ENCODE data around the gene VPS13A.
A peak's percentile ranks its signal among the peaks of the same experiment; 100 is the strongest.
"Not testable (repeated sequence)": the region's sequence is repeated elsewhere in the genome, so short reads cannot be mapped to it uniquely, and the experiment has no call there.

VPS13A gene

DNA sequence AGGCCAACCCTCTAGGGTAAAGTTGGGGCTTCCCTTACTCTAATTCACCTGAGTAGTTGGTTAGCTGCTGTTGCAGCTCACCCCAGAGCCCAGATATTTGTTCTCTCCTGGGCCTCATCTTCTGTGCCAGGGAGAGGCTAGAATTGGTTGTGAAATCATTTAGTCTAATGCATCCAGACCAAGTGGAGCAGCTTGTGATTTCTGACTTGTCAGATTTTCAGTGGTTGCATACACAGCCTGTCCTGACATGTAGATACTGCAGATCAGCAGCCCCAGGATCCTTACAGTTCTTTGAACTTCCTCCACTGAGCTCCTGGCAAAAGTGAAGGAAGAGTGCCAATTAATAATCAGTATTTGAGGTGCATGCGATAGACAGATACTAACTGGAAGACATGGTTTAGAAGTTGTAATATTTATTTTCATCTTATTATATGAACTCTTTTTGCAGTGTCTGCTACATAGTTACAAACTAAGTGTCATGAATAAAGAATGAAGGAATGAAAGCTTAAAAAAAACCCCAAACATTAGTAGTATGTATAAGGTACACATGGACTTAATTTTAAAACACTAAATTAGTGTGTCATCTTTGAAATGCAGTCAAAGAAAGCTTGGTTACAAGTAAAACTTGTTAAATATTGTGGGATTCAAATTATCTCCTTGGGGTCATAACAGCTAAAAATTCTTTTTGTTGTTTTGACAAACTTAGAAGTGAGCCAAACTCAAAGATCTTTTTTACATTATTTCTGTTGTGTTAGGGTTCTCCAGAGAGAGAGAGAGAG lies 128.5 kb downstream of the VPS13A start:
- no peak for FAIRE-seq

DNA sequence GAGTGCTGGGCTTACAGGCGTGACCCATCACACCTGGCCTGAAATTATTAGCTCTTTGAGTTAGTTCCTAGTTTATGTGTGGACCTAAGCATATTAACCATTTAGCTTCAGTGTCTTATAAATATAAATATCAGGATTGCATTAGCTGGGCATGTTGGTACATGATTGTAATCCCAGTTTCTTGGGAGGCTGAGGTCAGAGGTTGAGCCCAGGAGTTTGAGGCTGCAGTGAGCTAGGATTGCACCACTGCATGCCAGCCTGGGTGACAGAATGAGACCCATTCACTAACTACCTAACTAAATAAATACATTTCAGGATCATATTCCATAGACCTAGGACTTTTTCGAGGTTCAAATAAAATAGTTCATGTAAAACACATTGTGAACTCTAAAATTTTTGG lies 129.8 kb downstream of the VPS13A start:
- no peak for FAIRE-seq

DNA sequence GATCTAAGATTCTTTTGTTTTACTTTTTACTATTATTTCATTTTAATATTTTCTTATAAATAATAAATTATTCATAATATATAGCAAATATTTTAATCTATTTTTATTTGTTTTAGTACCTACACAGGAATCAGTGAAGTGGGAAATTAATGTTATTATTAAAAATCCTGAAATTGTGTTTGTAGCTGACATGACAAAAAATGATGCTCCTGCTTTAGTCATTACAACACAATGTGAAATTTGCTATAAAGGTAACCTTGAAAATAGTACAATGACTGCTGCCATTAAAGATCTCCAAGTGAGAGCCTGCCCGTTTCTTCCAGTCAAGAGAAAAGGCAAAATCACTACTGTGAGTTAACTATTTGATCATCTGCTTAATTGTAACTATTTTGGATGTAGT lies 138.7 kb downstream of the VPS13A start:
- peak; percentile 65 for FAIRE-seq

DNA sequence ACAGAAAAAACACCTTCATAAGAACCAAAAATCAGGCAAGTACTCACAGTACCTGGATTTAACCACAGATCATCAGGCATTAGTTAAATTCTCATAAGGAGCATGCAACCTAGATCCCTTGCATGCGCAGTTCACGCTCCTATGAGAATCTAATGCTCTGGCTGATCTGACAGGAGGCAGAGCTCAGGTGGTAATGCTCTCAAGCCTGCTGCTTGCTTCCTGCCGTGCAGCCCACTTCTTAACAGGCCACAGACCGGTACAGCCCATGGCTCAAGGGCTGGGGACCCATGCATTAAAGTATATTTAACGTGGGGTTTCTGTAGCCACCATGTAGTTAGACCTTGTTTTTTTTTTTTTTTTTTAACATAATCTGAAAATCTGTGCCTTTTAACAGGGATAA lies 147.7 kb downstream of the VPS13A start:
- no peak for FAIRE-seq

DNA sequence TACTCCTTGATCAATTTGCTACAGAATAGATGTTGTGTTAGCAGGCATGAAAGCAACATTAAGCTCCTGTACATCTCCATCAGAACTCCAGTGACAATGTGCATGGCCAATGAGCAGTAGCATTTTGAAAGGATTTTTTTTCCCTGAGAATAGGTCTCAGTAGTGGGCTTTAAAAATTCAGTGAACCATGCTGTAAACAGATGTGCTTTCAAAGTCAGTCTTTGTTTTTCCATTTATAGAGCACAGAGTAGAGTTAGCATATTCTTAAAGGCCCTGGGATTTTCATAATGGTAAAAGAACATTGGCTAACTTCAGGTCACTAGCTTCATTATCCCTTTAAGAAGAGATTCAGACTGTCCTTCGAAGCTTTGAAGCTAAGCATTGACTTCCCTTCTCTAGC lies 150.8 kb downstream of the VPS13A start:
- FAIRE-seq: no peak

- FAIRE-seq: no peak
Measured at GRCh38 chr9:77370064-77370463, 192.7 kb downstream of the VPS13A start.

DNA sequence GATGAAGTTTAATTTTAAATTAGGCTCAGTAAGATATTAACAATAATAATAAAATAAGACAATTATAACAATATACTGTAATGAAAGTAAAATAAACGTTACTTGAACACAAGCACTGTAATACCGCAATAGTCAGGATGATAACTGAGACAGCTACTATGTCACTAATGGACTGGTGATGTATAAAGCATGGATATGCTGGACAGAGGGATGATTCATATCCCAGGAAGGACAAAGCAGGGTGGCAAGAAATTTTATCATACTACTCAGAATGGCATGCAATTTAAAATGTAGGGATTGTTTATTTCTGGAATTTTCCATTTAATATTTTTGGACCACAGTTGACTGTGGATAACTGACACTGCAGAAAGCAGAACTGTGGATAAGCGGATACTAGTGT lies 196.9 kb downstream of the VPS13A start:
- no peak for FAIRE-seq

DNA sequence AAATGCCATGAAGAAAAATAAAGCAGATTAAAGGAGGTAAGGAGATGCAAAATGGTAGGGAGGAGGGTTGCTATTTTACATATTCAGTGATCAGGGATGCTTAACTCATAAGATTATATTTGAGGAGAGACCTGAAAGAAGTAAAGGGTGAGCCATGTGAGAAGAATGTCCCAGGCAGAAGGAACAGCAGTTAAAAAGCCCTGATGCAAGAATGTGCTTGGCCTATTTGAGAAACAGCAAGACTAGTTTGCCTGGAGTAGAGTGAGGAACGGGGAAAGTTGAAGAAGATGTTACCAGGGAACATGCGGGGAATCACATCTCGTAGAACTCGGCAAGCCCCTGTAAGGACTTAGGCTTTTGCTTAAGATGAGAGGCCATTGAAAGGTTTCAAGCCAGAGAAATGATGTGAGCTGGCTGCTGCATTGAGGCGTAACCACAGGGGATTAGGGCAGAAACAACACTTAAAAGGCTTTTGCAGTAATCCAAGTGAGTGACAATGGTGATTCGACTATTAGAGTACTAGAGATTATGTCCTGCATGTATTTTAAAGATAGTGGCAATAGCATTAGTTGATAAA lies 198.7 kb downstream of the VPS13A start:
- FAIRE-seq: no peak

DNA sequence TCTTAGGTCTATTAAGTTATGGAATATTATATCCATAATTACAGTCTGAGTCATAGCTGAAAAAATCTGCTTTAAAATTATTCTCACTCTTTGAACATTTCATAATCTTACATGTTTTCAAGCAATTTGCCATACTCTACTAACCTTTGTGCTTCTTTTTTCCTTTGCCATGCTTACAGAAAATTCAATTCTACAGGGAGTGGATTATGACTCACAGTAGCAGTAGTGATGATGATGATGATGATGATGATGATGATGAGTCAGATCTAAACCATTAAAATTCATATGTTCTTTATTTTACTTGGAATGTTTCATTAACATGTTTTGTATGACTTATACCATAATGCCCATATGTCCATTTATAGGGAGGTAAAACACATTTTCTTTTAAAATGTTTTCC lies 207.1 kb downstream of the VPS13A start:
- no peak for FAIRE-seq

DNA sequence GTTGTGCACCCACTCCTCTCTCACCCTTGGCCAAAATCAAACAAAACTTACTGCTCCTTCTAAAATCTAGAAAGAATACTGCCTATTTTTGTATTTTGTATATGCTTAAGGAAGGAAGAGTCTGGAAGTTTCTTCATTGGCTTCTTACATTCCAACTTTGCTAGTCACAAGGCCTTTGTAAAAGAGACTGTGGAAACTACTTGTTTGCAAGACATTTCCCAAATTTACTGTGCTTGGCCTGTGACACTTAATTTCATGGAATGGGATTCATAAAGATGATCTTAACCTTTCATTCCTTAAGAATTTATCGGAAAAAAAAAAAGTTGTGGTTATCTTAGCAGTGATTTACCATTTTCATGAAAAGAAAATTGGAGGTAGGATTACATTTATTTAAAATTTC lies 208.9 kb downstream of the VPS13A start:
- no peak for FAIRE-seq

DNA sequence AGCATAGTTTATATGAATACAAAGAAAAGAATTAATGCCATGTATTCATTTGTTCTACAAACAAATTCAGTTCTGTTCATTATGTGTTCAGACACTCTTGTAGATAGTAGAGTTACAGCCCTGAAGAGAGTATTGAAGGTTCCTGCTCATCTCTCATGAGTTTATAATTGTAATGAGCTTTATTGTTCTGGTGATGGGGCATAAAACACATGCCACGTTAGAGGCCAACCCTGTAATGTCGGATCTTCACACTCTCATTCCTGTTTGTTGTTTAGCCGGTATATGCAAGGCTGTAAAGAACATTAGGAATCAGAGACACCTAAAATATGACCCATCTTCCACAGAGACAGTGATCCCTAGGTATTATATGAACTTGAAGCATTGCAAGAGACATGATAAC lies 214.5 kb downstream of the VPS13A start:
- no peak for FAIRE-seq

- FAIRE-seq: no peak
Measured at GRCh38 chr9:77392328-77392727, 215.0 kb downstream of the VPS13A start.

DNA sequence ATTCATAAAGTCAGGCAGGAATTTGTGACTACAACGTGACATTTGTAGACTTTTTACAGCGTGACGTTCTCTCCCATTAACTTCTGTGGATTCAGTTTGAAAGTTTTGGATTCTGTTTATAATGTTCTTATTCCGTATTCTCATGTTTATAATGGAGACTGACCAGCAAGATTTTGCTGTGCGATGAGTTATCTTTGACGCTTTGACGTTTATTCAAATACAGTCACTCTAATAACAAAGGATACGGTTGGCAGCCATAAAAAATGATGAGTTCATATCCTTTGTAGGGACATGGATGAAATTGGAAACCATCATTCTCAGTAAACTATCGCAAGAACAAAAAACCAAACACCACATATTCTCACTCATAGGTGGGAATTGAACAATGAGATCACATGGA lies 221.2 kb downstream of the VPS13A start:
- FAIRE-seq: not testable (repeated sequence)

DNA sequence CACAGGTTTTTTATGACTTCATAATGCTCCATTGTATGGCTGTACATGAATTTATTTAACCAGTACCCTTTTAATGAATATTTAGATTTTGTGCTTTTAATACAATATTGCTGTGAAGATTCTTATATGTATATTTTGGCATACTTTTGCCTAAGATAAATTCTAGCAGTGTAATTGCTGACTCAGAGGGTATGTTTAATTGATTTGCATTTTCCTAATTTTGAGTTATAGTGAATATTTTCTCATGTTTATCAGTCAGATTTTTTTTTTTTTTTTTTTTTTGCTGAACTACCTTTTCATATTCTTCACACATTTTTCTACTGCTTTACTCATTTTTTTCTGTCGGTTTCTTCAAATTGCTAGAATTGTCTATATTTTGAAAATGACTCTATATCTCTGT lies 222.6 kb downstream of the VPS13A start:
- FAIRE-seq: peak; percentile 35

- FAIRE-seq: no peak
Measured at GRCh38 chr9:77402286-77402685, 225.0 kb downstream of the VPS13A start.

- no peak for FAIRE-seq
Measured at GRCh38 chr9:77403239-77403638, 225.9 kb downstream of the VPS13A start.

GRCh38 chr9:77408521-77408920 lies 231.2 kb downstream of the VPS13A start:
- not testable (repeated sequence) for FAIRE-seq

DNA sequence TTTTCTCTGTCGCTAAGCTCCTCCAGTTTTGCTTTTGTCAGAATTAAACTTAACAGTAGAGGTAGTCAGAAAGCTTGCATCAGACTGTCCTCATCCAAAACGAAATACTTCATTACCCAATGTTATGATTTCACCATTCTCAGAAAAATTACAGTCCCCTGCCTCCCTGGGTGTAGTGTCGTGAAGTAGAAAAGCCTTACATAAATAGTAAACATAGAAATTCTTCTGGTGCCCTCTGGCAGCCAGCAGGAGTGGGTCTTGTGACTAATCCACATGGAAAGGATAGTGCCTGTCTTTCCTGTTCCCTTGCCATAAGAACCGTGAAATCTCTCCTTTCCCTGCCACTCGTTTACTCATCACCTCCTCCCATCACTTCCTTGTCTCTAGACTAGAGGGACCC lies 240.2 kb downstream of the VPS13A start:
- no peak for FAIRE-seq

DNA sequence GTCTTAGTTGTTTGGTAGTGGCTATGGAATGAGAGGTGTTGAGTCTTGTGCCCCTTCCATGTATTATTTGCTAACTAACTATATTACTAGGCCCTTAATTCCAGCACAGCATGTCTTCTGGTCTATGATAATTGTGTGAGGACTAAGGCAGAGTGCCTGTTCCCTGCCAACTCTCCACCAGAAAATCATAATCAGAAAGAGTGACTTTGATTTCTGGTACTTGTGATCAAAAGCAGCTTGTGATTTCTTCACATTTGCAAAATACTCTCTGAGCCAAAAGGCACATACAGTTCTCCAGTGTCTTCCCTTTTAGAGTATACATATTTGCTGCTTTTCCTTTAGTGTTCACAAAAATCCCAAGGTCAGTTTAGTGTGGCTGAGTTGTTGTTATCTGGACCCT lies 240.9 kb downstream of the VPS13A start:
- no peak for FAIRE-seq

DNA sequence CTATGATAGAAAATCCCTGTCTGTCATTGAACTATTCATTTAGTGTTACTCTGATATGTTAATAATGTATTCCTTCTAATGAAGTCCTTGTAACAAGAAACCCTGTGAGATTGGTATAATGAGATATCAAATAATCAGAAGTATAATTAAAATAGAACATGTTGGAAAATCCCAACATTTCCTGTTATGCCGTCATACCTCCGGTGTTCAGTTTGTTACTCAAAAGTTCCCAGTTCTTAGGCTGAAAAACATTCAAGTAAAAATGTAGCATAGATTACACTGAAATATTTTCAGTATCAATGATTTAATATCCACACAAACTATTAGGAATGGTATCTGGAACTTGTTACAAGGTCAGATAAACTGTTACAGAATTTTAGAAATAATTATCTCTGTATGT lies 243.3 kb downstream of the VPS13A start:
- no peak for FAIRE-seq

DNA sequence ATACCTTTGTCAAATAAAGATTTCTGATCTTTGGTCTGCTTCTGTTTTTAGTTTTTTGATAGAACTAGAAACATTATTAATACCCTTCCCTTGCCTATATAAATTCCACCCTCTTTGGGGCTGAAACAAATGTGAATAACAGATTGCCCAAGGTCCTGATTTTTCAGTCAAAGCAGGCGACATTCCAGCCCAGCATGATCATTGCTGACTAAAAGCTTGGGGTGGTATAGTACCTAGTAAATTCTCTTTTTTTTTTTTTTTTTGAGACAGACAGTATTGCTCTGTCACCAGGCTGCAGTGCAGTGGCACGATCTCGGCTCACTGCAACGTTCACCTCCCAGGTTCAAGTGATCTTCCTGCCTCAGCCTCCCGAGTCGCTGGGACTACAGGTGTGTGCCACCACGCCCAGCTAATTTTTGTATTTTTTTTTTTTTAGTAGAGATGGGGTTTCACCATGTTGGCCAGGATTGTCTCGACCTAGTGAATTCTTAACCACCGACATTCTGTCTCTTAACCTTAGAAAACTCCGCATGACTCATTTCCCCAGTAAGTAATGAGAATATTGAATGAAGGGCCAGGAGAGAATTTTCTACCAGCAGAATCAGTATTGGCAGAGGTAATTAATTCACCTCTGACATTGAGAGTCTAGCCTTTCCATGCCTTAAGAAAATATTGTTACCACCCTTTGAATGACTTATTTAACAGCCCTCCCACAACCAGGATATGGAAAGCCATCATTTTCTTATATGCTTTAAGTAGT lies 244.4 kb downstream of the VPS13A start:
- no peak for FAIRE-seq

DNA sequence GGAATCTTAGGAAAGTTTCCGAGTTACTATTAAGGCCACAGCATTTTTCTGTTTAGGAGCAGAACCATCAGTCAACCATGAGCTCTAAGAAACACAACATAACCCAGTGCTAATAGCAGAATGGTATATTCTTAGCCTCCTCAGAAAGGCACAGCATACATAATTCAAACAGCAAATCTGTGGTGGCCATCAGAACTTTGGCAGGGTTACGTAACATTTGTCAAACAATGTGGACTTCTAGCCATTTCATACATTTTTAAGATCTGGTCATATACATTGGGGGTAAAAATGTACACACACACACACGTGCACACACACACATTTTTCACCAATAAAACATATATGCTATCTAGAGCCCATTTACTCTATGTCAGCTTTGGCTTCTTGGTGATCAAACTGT lies 245.6 kb downstream of the VPS13A start:
- FAIRE-seq: no peak

GRCh38 chr9:77423841-77424240 lies 246.5 kb downstream of the VPS13A start:
- FAIRE-seq: no peak

DNA sequence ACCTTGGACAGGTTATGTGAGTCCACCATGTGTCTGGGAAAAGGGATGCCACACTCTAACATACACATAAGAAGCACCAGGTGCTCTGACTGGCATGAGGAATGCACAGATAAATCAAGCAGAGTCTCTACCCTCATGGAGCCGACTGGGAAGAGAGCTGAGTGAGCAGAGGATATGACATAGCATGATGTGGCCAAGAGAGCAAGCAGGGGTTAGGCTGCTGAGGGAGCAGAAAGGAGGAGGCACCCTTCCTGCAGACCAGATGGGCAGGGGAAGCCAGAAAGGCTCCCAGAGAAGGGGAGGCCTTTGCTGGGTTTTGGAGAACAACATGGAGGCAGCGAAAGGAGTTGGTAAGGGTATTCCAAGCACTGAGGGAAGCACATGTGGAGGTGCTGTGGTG lies 247.7 kb downstream of the VPS13A start:
- no peak for FAIRE-seq
